HAP-1 (cell line): ENCODE results near the gene ST8SIA1.
"Not testable (repeated sequence)": the region's sequence is repeated elsewhere in the genome, so short reads cannot be mapped to it uniquely, and the experiment has no call there.

Source experiments
- DNase-seq, 2 experiments: peaks; one replicate each; pipeline ENCODE4 v3.0.0-alpha.2; 2016 to 2020; ENCODE audit warnings: low spot score in 2 of 2
- H3K27me3 ChIP-seq: fragments of 250-450 bp; sonication (Bioruptor Pico); 2 replicates; pipeline ENCODE4 v1.5.1; 2020; ENCODE audit warnings: low read depth, mild to moderate bottlenecking, moderate library complexity
- H3K36me3 ChIP-seq: fragments of 250-450 bp; sonication (Bioruptor Pico); replicated peaks from 2 replicates; pipeline ENCODE4 v1.5.1; 2020; ENCODE audit warnings: mild to moderate bottlenecking
- H3K4me1 ChIP-seq: fragments of 250-450 bp; sonication (Bioruptor Pico); 2 replicates; pipeline ENCODE4 v1.5.1; 2020; ENCODE audit warnings: mild to moderate bottlenecking
- H3K4me3 ChIP-seq: fragments of 250-450 bp; sonication (Bioruptor Pico); 2 replicates; pipeline ENCODE4 v1.5.1; 2020; ENCODE audit warnings: mild to moderate bottlenecking, moderate library complexity
- H3K9me3 ChIP-seq: fragments of 250-450 bp; sonication (Bioruptor Pico); 2 replicates; pipeline ENCODE4 v1.5.1; 2020; ENCODE audit warnings: mild to moderate bottlenecking, moderate library complexity
- in situ Hi-C: fragments of 300-500 bp; cut with MboI; formaldehyde crosslinking; loops from 3 replicates; pipeline ENCODE4 v1.14.3; 2020; ENCODE audit warnings: low sequenced_read_pairs, inconsistent platforms, mixed read lengths

The ST8SIA1 gene

GRCh38 chr12:22334410-22335100 lies at the start of gene ST8SIA1:
TSS of gene ST8SIA1 (minus strand) at chr12:22334707. CDS start at chr12:22334232, 475 bp downstream.
- H3K4me1 ChIP-seq = no peaks in the 10 kb centered on the region

GRCh38 chr12:22380031-22380430 lies 45.5 kb upstream of the ST8SIA1 start:
- Histone ChIP-seq H3K27me3 (no peaks in the 10 kb centered on the region), H3K4me1 (no peaks in the 10 kb centered on the region), H3K4me3 (no peak overlapping the region), H3K36me3 (no peaks in the 10 kb centered on the region), H3K9me3 (no peaks in the 10 kb centered on the region)
- in situ Hi-C loops = no loop called here
- DNase-seq = no peak

More at GRCh38 chr12:22334410-22335100, at the start of gene ST8SIA1:
- in situ Hi-C loops = no loop called here
- Histone ChIP-seq H3K4me3 (peak within 1 kb of the TSS; percentile 33), H3K27me3 (peaks cover 49% of the 10 kb centered on the region), H3K9me3 (no peaks in the 10 kb centered on the region), H3K36me3 (no peaks in the 10 kb centered on the region)
- peak in 1 of 2 experiments; percentile 16 for DNase-seq

- Histone ChIP-seq H3K27me3 (no peaks in the 10 kb centered on the region), H3K4me3 (no peak overlapping the region), H3K36me3 (no peaks in the 10 kb centered on the region), H3K9me3 (no peaks in the 10 kb centered on the region), H3K4me1 (no peaks in the 10 kb centered on the region)
- DNase-seq = no peak
- in situ Hi-C loops = no loop called here
Observed at GRCh38 chr12:22377731-22378496, 43.4 kb upstream of the ST8SIA1 start.

- H3K4me3 ChIP-seq, DNase-seq, H3K27me3 ChIP-seq, H3K4me1 ChIP-seq, H3K9me3 ChIP-seq, in situ Hi-C loops, H3K36me3 ChIP-seq: not testable (repeated sequence)
Observed at GRCh38 chr12:22376596-22377150, 42.2 kb upstream of the ST8SIA1 start.

- DNase-seq = no peak
- in situ Hi-C loops = no loop called here
Observed at GRCh38 chr12:22374508-22374907, 40.0 kb upstream of the ST8SIA1 start.

GRCh38 chr12:22372277-22372837 lies 37.9 kb upstream of the ST8SIA1 start:
- in situ Hi-C loops = no loop called here
- H3K9me3 ChIP-seq = no peaks in the 10 kb centered on the region
- DNase-seq = no peak
- H3K27me3 ChIP-seq = no peaks in the 10 kb centered on the region
- no peaks in the 10 kb centered on the region for H3K4me1 ChIP-seq
- no peaks in the 10 kb centered on the region for H3K36me3 ChIP-seq
- H3K4me3 ChIP-seq = no peak overlapping the region

More at GRCh38 chr12:22374508-22374907, 40.0 kb upstream of the ST8SIA1 start:
- Histone ChIP-seq H3K9me3 (no peaks in the 10 kb centered on the region), H3K36me3 (no peaks in the 10 kb centered on the region), H3K4me3 (no peak overlapping the region), H3K27me3 (no peaks in the 10 kb centered on the region), H3K4me1 (no peaks in the 10 kb centered on the region)

- Histone ChIP-seq H3K4me1 (no peaks in the 10 kb centered on the region), H3K4me3 (no peak overlapping the region), H3K9me3 (no peaks in the 10 kb centered on the region), H3K27me3 (no peaks in the 10 kb centered on the region), H3K36me3 (no peaks in the 10 kb centered on the region)
- in situ Hi-C loops = no loop called here
- DNase-seq = no peak
Observed at GRCh38 chr12:22366181-22366580, 31.7 kb upstream of the ST8SIA1 start.

GRCh38 chr12:22361785-22362184 lies 27.3 kb upstream of the ST8SIA1 start:
- H3K9me3 ChIP-seq = no peaks in the 10 kb centered on the region
- H3K4me1 ChIP-seq = no peaks in the 10 kb centered on the region
- H3K4me3 ChIP-seq = no peak overlapping the region
- in situ Hi-C loops = no loop called here
- no peak for DNase-seq
- no peaks in the 10 kb centered on the region for H3K27me3 ChIP-seq
- H3K36me3 ChIP-seq = no peaks in the 10 kb centered on the region

GRCh38 chr12:22360774-22361173 lies 26.3 kb upstream of the ST8SIA1 start:
- in situ Hi-C loops = no loop called here
- H3K4me1 ChIP-seq = no peaks in the 10 kb centered on the region
- no peak for DNase-seq

GRCh38 chr12:22357531-22357930 lies 23.0 kb upstream of the ST8SIA1 start:
- H3K4me3 ChIP-seq = no peak overlapping the region
- in situ Hi-C loops = no loop called here

More at GRCh38 chr12:22360774-22361173, 26.3 kb upstream of the ST8SIA1 start:
- no peak overlapping the region for H3K4me3 ChIP-seq
- no peaks in the 10 kb centered on the region for H3K27me3 ChIP-seq
- H3K36me3 ChIP-seq = no peaks in the 10 kb centered on the region
- no peaks in the 10 kb centered on the region for H3K9me3 ChIP-seq

GRCh38 chr12:22356231-22356630 lies 21.7 kb upstream of the ST8SIA1 start:
- Histone ChIP-seq H3K9me3 (no peaks in the 10 kb centered on the region), H3K4me1 (no peaks in the 10 kb centered on the region), H3K27me3 (no peaks in the 10 kb centered on the region), H3K4me3 (no peak overlapping the region), H3K36me3 (no peaks in the 10 kb centered on the region)
- no peak for DNase-seq
- in situ Hi-C loops = no loop called here

More at GRCh38 chr12:22357531-22357930, 23.0 kb upstream of the ST8SIA1 start:
- Histone ChIP-seq H3K4me1 (no peaks in the 10 kb centered on the region), H3K9me3 (no peaks in the 10 kb centered on the region), H3K36me3 (no peaks in the 10 kb centered on the region), H3K27me3 (no peaks in the 10 kb centered on the region)
- DNase-seq = no peak

GRCh38 chr12:22355011-22355580 lies 20.6 kb upstream of the ST8SIA1 start:
- in situ Hi-C loops = no loop called here

GRCh38 chr12:22353615-22354325 lies 19.3 kb upstream of the ST8SIA1 start:
- H3K9me3 ChIP-seq = no peaks in the 10 kb centered on the region
- no peaks in the 10 kb centered on the region for H3K4me1 ChIP-seq
- no peak for DNase-seq
- no peaks in the 10 kb centered on the region for H3K36me3 ChIP-seq
- in situ Hi-C loops = no loop called here
- no peaks in the 10 kb centered on the region for H3K27me3 ChIP-seq
- no peak overlapping the region for H3K4me3 ChIP-seq

More at GRCh38 chr12:22355011-22355580, 20.6 kb upstream of the ST8SIA1 start:
- Histone ChIP-seq H3K27me3 (no peaks in the 10 kb centered on the region), H3K9me3 (no peaks in the 10 kb centered on the region), H3K36me3 (no peaks in the 10 kb centered on the region), H3K4me3 (no peak overlapping the region), H3K4me1 (no peaks in the 10 kb centered on the region)
- DNase-seq = no peak
